GM10266 (cell line): Measurements from ENCODE around the gene NELFB.

Source experiments
- DNase-seq: peaks from one replicate; pipeline ENCODE4 v3.0.0; 2012; ENCODE audit errors: extremely low spot score
- TF ChIP-seq, protein P1 (sequence below): IDR thresholded peaks from 2 replicates; pipeline ENCODE4 v1.5.1; 2012; ENCODE audit warnings: mild to moderate bottlenecking, low read depth; ENCODE audit not compliant: control insufficient read depth, insufficient read depth; ENCODE audit errors: missing control alignments

The NELFB gene

GRCh38 chr9:137302449-137303150 is 47.5 kb downstream of the NELFB start:
- no peak for DNase-seq
- TF ChIP-seq, protein P1, sequence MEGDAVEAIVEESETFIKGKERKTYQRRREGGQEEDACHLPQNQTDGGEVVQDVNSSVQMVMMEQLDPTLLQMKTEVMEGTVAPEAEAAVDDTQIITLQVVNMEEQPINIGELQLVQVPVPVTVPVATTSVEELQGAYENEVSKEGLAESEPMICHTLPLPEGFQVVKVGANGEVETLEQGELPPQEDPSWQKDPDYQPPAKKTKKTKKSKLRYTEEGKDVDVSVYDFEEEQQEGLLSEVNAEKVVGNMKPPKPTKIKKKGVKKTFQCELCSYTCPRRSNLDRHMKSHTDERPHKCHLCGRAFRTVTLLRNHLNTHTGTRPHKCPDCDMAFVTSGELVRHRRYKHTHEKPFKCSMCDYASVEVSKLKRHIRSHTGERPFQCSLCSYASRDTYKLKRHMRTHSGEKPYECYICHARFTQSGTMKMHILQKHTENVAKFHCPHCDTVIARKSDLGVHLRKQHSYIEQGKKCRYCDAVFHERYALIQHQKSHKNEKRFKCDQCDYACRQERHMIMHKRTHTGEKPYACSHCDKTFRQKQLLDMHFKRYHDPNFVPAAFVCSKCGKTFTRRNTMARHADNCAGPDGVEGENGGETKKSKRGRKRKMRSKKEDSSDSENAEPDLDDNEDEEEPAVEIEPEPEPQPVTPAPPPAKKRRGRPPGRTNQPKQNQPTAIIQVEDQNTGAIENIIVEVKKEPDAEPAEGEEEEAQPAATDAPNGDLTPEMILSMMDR, result peak; percentile 45

GRCh38 chr9:137303151-137303892 is 48.2 kb downstream of the NELFB start:
- DNase-seq, result no peak
- TF ChIP-seq, protein P1, result no peak

- DNase-seq, result no peak
Observed at GRCh38 chr9:137303893-137304382, 48.8 kb downstream of the NELFB start.

DNA sequence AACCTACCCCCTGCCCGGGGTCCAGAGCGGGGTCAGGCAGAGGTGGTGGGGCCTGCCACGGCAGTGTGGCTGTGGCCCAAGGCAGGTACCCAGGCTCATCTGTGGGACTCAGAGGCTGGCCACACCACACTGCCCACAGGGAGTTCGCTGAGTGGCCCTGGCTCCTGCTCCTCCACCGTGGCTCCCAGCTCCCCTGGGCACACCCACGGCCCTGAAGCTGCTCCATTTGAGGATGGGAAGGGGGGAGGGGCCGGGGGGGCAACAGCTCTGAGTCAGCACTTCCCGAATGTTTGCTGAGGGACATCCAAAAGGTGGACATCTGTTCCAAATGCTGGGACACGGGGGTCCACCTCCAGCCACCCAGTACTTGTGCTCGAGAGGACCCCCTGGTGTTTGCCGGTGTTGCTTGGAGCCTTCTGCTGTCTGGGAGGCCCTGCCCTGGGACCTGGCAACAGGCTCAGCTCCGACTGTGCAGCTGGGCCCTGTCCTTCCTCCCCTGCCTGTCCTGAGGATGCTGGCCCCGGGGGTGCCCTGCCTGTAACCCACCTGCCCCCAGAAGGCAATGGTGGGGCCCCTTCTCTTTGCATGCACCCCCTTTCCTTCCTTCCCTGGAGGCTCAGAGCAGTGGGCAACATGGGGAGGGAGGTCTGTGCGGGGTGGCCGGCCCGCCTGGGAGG is 49.4 kb downstream of the NELFB start:
- TF ChIP-seq, protein P1, result no peak
- no peak for DNase-seq

More at GRCh38 chr9:137303893-137304382, 48.8 kb downstream of the NELFB start:
- TF ChIP-seq, protein P1, result no peak

- TF ChIP-seq, protein P1, result peak; percentile 15
- DNase-seq, result no peak
Observed at GRCh38 chr9:137305060-137305797, 50.1 kb downstream of the NELFB start.

GRCh38 chr9:137305798-137306065 is 50.6 kb downstream of the NELFB start:
- DNase-seq, result no peak
- TF ChIP-seq, protein P1, result no peak
